Retinal pigment epithelial cell (primary cell): ENCODE data around the gene DUSP8.
A peak's percentile ranks its signal among the peaks of the same experiment; 100 is the strongest.

Experiments
- DNase-seq: peaks from one replicate; pipeline ENCODE4 v3.0.0-alpha.2; 2010; ENCODE audit warnings: low read depth
- H3K4me3 ChIP-seq: 2 replicates; pipeline ENCODE4 v1.5.1; 2011; ENCODE audit warnings: mild to moderate bottlenecking, low read length, control low read depth, moderate library complexity
- CTCF ChIP-seq: conservative IDR thresholded peaks from 2 replicates; pipeline ENCODE4 v1.5.1; 2011; ENCODE audit warnings: low read depth, low read length, control low read depth, inconsistent platforms

Gene DUSP8

GRCh38 chr11:1562469-1563148 is 9.5 kb downstream of the DUSP8 start:
- no peak overlapping the region for H3K4me3 ChIP-seq
- TF ChIP-seq CTCF = no peak
- no peak for DNase-seq

GRCh38 chr11:1561955-1562354 is 10.1 kb downstream of the DUSP8 start:
- no peak for TF ChIP-seq CTCF
- no peak overlapping the region for H3K4me3 ChIP-seq
- no peak for DNase-seq

- H3K4me3 ChIP-seq = no peak overlapping the region
- no peak for TF ChIP-seq CTCF
- DNase-seq = no peak
Measured at GRCh38 chr11:1561266-1561665, 10.8 kb downstream of the DUSP8 start.

- DNase-seq = no peak
- no peak for TF ChIP-seq CTCF
- H3K4me3 ChIP-seq = no peak overlapping the region
Measured at GRCh38 chr11:1560649-1561251, 11.3 kb downstream of the DUSP8 start.

GRCh38 chr11:1560002-1560648 is 11.9 kb downstream of the DUSP8 start:
- TF ChIP-seq CTCF = no peak
- DNase-seq = no peak

GRCh38 chr11:1559111-1559951 is 12.7 kb downstream of the DUSP8 start:
- peak; percentile 72 for DNase-seq
- no peak overlapping the region for H3K4me3 ChIP-seq
- TF ChIP-seq CTCF = peak; percentile 3

More at GRCh38 chr11:1560002-1560648, 11.9 kb downstream of the DUSP8 start:
- no peak overlapping the region for H3K4me3 ChIP-seq
